IMR-90 (cell line): ENCODE data around the gene MAST3. TPM values are rescaled to one million over a fixed set of nuclear protein-coding genes. Genes with fewer than 3 reads are reported as not detected.
A peak's percentile ranks its signal among the peaks of the same experiment; 100 is the strongest.

Experiments used
- ATAC-seq: fragments of 200-7000 bp; cut with Tn5 transposase; 2 replicates; pipeline ENCODE4 v1.9.1; 2020; ENCODE audit warnings: low read depth, mild to moderate bottlenecking, moderate library complexity
- BruUV-seq: library from RNA; stranded (reverse); fragments of 400-500 nt; replicated peaks from 2 replicates; lab custom pipeline; 2021; lab: Mats Ljungman, UMichigan
- CTCF ChIA-PET: fragments of 300-600 bp; formaldehyde crosslinking; extraction: SDS; loops from one replicate; lab custom pipeline; 2021; ENCODE audit warnings: antibody characterized with exemption; lab: Yijun Ruan, JAX
- POLR2A ChIA-PET: fragments of 300-600 bp; sonication (Branson Sonifier 250); formaldehyde crosslinking; loops from one replicate; lab custom pipeline; 2022; ENCODE audit warnings: antibody characterized with exemption; ENCODE audit not compliant: unreplicated experiment; lab: Charles Lee
- DNase-seq: peaks from one replicate; pipeline ENCODE4 v3.0.0; 2013
- H2AFZ ChIP-seq: replicated peaks from 2 replicates; pipeline ENCODE3; 2013; ENCODE audit warnings: low read length, mild to moderate bottlenecking; ENCODE audit not compliant: poor library complexity
- H2AK5ac ChIP-seq: 2 replicates; pipeline ENCODE4 v1.6.1; 2013; ENCODE audit warnings: low read depth, low read length, inconsistent platforms
- H2AK9ac ChIP-seq: replicated peaks from 2 replicates; pipeline ENCODE3; 2013; ENCODE audit warnings: mild to moderate bottlenecking, low read depth, low read length, moderate library complexity; ENCODE audit not compliant: poor library complexity
- H2BK120ac ChIP-seq: 2 replicates; pipeline ENCODE4 v1.6.1; 2013; ENCODE audit warnings: low read depth, low read length, inconsistent platforms
- H2BK15ac ChIP-seq: 3 replicates; pipeline ENCODE4 v1.6.1; 2013; ENCODE audit warnings: low read depth, low read length, inconsistent platforms
- H2BK20ac ChIP-seq: 2 replicates; pipeline ENCODE4 v1.6.1; 2013; ENCODE audit warnings: low read depth, mild to moderate bottlenecking, inconsistent platforms, low read length, moderate library complexity
- H2BK5ac ChIP-seq: 2 replicates; pipeline ENCODE4 v1.6.1; 2013; ENCODE audit warnings: mild to moderate bottlenecking, low read depth, low read length, inconsistent platforms; ENCODE audit not compliant: poor library complexity, severe bottlenecking
- H3K14ac ChIP-seq: replicated peaks from 2 replicates; pipeline ENCODE4 v1.6.1; 2013; ENCODE audit warnings: low read depth, low read length, inconsistent platforms
- H3K18ac ChIP-seq: 2 replicates; pipeline ENCODE4 v1.6.1; 2013; ENCODE audit warnings: low read depth, low read length, control low read depth
- H3K23ac ChIP-seq: 2 replicates; pipeline ENCODE4 v1.6.1; 2013; ENCODE audit warnings: low read depth, low read length, inconsistent platforms
- H3K27ac ChIP-seq: 2 replicates; pipeline ENCODE4 v1.5.1; 2013; ENCODE audit warnings: mild to moderate bottlenecking, control low read depth, low read length; ENCODE audit not compliant: insufficient read depth
- H3K27me3 ChIP-seq: 2 replicates; pipeline ENCODE4 v1.6.1; 2013; ENCODE audit warnings: low read length; ENCODE audit not compliant: control insufficient read depth, insufficient read depth
- H3K36me3 ChIP-seq: 2 replicates; pipeline ENCODE4 v1.6.1; 2013; ENCODE audit warnings: low read length, mixed read lengths; ENCODE audit not compliant: control insufficient read depth, insufficient read depth
- H3K4ac ChIP-seq: 2 replicates; pipeline ENCODE4 v1.6.1; 2013; ENCODE audit warnings: low read depth, low read length, inconsistent platforms
- H3K4me1 ChIP-seq: 2 replicates; pipeline ENCODE4 v1.6.1; 2013; ENCODE audit warnings: low read length, mixed read lengths; ENCODE audit not compliant: control insufficient read depth, insufficient read depth
- H3K4me2 ChIP-seq: 2 replicates; pipeline ENCODE4 v1.6.1; 2013; ENCODE audit warnings: low read depth, mild to moderate bottlenecking, control low read depth, low read length, moderate library complexity
- H3K4me3 ChIP-seq: 2 replicates; pipeline ENCODE4 v1.5.1; 2013; ENCODE audit warnings: low read depth, mild to moderate bottlenecking, control low read depth, low read length, moderate library complexity; ENCODE audit not compliant: insufficient read depth
- H3K56ac ChIP-seq: 2 replicates; pipeline ENCODE4 v1.6.1; 2013; ENCODE audit warnings: low read length, inconsistent platforms; ENCODE audit not compliant: insufficient read depth; ENCODE audit errors: extremely low read depth
- H3K79me1 ChIP-seq, 2 experiments: 2 replicates each; pipeline ENCODE4 v1.6.1; 2013; ENCODE audit warnings: low read length in 2 of 2, inconsistent platforms in 1 of 2, low read depth in 1 of 2
- H3K9ac ChIP-seq: 2 replicates; pipeline ENCODE4 v1.6.1; 2013; ENCODE audit warnings: low read depth, low read length, control low read depth
- H3K9me1 ChIP-seq: 2 replicates; pipeline ENCODE4 v1.6.1; 2013; ENCODE audit warnings: low read length, inconsistent platforms; ENCODE audit not compliant: insufficient read depth
- H3K9me3 ChIP-seq: 2 replicates; pipeline ENCODE4 v1.6.1; 2013; ENCODE audit warnings: low read length; ENCODE audit not compliant: control insufficient read depth, insufficient read depth
- H4K20me1 ChIP-seq: 2 replicates; pipeline ENCODE4 v1.6.1; 2013; ENCODE audit warnings: low read length, inconsistent platforms; ENCODE audit not compliant: insufficient read depth
- H4K5ac ChIP-seq: 2 replicates; pipeline ENCODE4 v1.6.1; 2013; ENCODE audit warnings: mild to moderate bottlenecking, low read depth, low read length, control low read depth
- H4K8ac ChIP-seq, 2 experiments: 2 replicates each; pipeline ENCODE4 v1.6.1; 2013; ENCODE audit warnings: low read depth in 2 of 2, low read length in 2 of 2, control low read depth in 1 of 2, inconsistent platforms in 1 of 2
- H4K91ac ChIP-seq: 2 replicates; pipeline ENCODE4 v1.6.1; 2013; ENCODE audit warnings: low read depth, low read length, inconsistent platforms; ENCODE audit not compliant: insufficient read depth
- CHD1 ChIP-seq: IDR thresholded peaks from 2 replicates; pipeline ENCODE4 v1.6.1; 2012; ENCODE audit warnings: low read depth, low read length, improper control_type of control experiment
- ELK1 ChIP-seq: fragments of 150-350 bp; IDR thresholded peaks from 2 replicates; pipeline ENCODE4 v1.6.1; 2016; ENCODE audit warnings: low read depth, mild to moderate bottlenecking, low read length, moderate library complexity, borderline replicate concordance
- FOS ChIP-seq: fragments of 150-350 bp; IDR thresholded peaks from 2 replicates; pipeline ENCODE4 v1.6.1; 2016; ENCODE audit warnings: low read depth, low read length
- MAZ ChIP-seq: IDR thresholded peaks from 2 replicates; pipeline ENCODE4 v1.6.1; 2012; ENCODE audit warnings: low read depth, mild to moderate bottlenecking, low read length, improper control_type of control experiment, moderate library complexity, borderline replicate concordance
- MXI1 ChIP-seq: IDR thresholded peaks from 2 replicates; pipeline ENCODE4 v1.6.1; 2012; ENCODE audit warnings: low read depth, mild to moderate bottlenecking, low read length, moderate library complexity, borderline replicate concordance
- POLR2A ChIP-seq: IDR thresholded peaks from 2 replicates; pipeline ENCODE4 v1.6.1; 2012; ENCODE audit warnings: mild to moderate bottlenecking, low read depth, low read length
- WGBS, 2 experiments: methylation state at CpG; one replicate each; pipeline versions ENCODE4 v1.1.5 to v1.1.7; 2013; ENCODE audit warnings: missing lambda C conversion rate in 2 of 2; ENCODE audit not compliant: insufficient read length in 1 of 2; ENCODE audit errors: extremely low coverage in 2 of 2; 5-methylcytosine and 5-hydroxymethylcytosine counted together
- dilution Hi-C: fragments of 300-500 bp; cut with HindIII; formaldehyde crosslinking; loops from one replicate; pipeline ENCODE4 v1.14.3; 2018; ENCODE audit warnings: low sequenced_read_pairs; ENCODE audit not compliant: unreplicated experiment
- in situ Hi-C: fragments of 300-500 bp; cut with MboI; formaldehyde crosslinking; loops from 3 replicates; pipeline ENCODE4 v1.14.3; 2019; ENCODE audit warnings: low sequenced_read_pairs, inconsistent platforms, mixed read lengths
- intact Hi-C: fragments of 100-400 bp; cut with micrococcal nuclease; formaldehyde crosslinking; loops from 2 replicates; pipeline ENCODE4 v1.10.0; 2022
- polyA plus RNA-seq, 3 experiments: library from polyadenylated mRNA; depleted of rRNA; stranded (reverse); fragments of >200 nt; gene quantifications; 2 replicates each; pipeline ENCODE4 v1.2.3, GENCODE V29; 2012; ENCODE audit warnings: low replicate concordance in 1 of 3
- total RNA-seq: library from RNA; depleted of rRNA; stranded (reverse); fragments of >200 nt; gene quantifications from 2 replicates; pipeline ENCODE4 v1.2.3, GENCODE V29; 2012

The MAST3 gene
- total and polyA plus RNA-seq, 2 of the 4 experiments (the other 2 are of a cell fraction), result 1.3 to 4.3 TPM

GRCh38 chr19:18119013-18119716, 21.6 kb downstream of the MAST3 start:
- CTCF ChIA-PET, result no interaction called here
- no peak overlapping the region for H3K9ac ChIP-seq
- H3K79me1 ChIP-seq, result peaks cover 6 to 14% of the 10 kb centered on the region in 2 experiments; a peak in 2 of 4 replicates
- intact Hi-C loops (no loop called here), in situ Hi-C loops (loop anchor here (10.0 kb wide), 1 partner anchor 296 kb away; the partner anchor contains the start of gene SSBP4), dilution Hi-C loops (no loop called here)
- no peak overlapping the region for H2BK20ac ChIP-seq
- H3K36me3 ChIP-seq, result peaks cover 23% of the 10 kb centered on the region
- peak overlapping the region; percentile 92 for H2AFZ ChIP-seq
- no peak overlapping the region for H2BK15ac ChIP-seq
- POLR2A ChIA-PET, result no interaction called here
- 31% methylated on average over 9 of the region's 13 CpGs; no CpG with 5 or more reads in 1 of the 2 experiments for WGBS, 2 experiments
- no peak overlapping the region for H3K18ac ChIP-seq
- H2AK5ac ChIP-seq, result no peak overlapping the region
- no TSS peak for BruUV-seq
- H3K4me2 ChIP-seq, result peak overlapping the region; percentile 46
- H3K9me1 ChIP-seq, result peaks cover 6% of the 10 kb centered on the region; the same call in 1 of the 2 replicates
- no peak for TF ChIP-seq POLR2A
- TF ChIP-seq MXI1, result no peak
- no peak for TF ChIP-seq MAZ
- TF ChIP-seq ELK1, result no peak
- no peak for TF ChIP-seq FOS
- TF ChIP-seq CHD1, result no peak
- no peak overlapping the region for H4K8ac ChIP-seq
- no peak overlapping the region for H4K91ac ChIP-seq
- no peak overlapping the region for H3K27ac ChIP-seq
- H3K4me1 ChIP-seq, result peaks cover 13% of the 10 kb centered on the region
- no peak overlapping the region for H3K56ac ChIP-seq
- DNase-seq (peak; percentile 18), ATAC-seq (no peak)
- H2BK5ac ChIP-seq, result no peak overlapping the region
- H3K14ac ChIP-seq, result peak overlapping the region; percentile 58; the same call in 1 of the 2 replicates
- no peaks in the 10 kb centered on the region for H3K9me3 ChIP-seq
- peak overlapping the region; percentile 80 for H2AK9ac ChIP-seq
- H2BK120ac ChIP-seq, result no peak overlapping the region
- H4K5ac ChIP-seq, result no peak overlapping the region
- H3K27me3 ChIP-seq, result no peaks in the 10 kb centered on the region
- no peak overlapping the region for H3K4me3 ChIP-seq
- peaks cover 2% of the 10 kb centered on the region; the same call in 1 of the 2 replicates for H4K20me1 ChIP-seq
- peak overlapping the region; percentile 49 for H3K23ac ChIP-seq
- no peak overlapping the region for H3K4ac ChIP-seq
